Measurements from ENCODE around the gene CYB561D2.

DNA sequence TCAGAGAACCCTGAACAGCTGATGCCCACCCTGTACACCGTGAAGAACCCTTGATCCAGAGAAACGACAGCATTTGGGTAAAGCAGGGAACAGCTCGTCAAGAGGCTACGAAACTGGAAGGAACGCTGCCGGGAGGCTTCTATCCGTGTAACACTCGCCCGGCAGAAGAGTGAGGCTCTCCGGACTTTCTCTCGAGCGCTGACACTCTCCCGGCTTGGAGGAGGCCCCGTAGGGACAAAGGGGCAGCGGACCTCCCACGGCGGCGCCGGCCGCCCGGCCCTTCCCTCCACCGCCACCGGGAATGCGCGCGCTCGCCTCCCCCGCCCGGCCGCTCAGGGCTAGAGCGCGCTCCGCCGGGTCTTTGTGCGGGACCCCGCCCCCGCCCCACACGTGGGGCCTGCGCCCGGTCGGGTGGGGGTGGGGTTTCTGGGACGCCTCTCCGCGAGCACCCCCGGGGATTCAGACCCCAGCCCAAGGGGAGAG, 29.8 kb upstream of the CYB561D2 start:
- TF ChIP-seq POLR2A (IDR thresholded peaks at IDR 0.05), result no peak
- TF ChIP-seq CTCF (IDR thresholded peaks at IDR 0.05), result no peak

All from testis (tissue), 2 donors.